Uterus (tissue), 2 donors: ENCODE results near the gene MTURN.

ENCODE experiments used
- POLR2A ChIP-seq, 2 donors: fragments of 450-650 bp; IDR thresholded peaks; one replicate each; pipeline ENCODE4 v1.6.1; 2016; ENCODE audit warnings: antibody characterized with exemption in 2 of 2, mild to moderate bottlenecking in 1 of 2, moderate library complexity in 1 of 2
- TF ChIP-seq, protein P1 (sequence below), 4 experiments: fragments of 200-600 bp in 2 of 4; fragments of 450-650 bp in 2 of 4; sonication (generic) in 2 of 4; IDR thresholded peaks; one replicate each; pipeline ENCODE4 v1.5.1; 2016 to 2019; ENCODE audit warnings: antibody characterized with exemption in 4 of 4, mild to moderate bottlenecking in 2 of 4, moderate library complexity in 1 of 4

DNA sequence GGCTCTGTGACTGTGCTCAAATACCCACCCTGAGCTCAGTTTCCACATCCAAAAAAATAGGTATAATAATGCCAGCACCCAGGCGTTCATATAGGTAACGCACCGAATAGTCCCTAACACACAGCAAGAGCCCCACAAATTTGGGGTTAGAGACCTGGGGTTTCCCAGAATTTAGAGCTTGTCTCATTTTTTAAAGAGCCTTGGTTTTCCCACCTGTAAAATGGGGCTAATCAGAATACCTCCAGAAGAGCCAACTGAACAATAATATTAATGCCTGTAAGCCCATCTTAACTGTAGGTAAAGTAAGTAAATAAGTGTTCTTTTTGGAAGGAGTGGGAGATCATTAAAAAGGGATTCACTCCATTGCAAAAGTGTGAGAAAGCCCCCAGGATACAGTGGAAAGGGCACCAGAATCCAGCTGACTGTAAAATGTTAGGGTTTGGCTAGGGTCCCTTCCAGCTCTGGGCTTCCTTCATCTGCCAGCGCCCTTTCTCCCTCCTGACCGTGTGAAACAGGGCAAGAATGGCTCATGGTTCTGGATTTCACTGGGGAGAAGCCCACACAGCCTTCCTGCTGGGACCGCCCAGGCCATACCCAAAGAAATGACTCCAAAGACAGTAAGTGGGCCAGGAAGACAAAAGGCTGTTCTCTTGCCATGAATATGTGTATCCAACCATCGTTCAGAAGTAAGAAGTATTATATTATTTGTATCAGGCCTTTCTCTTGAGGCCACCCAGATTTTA lies 2.1 kb downstream of the MTURN start:
- TF ChIP-seq, protein P1, sequence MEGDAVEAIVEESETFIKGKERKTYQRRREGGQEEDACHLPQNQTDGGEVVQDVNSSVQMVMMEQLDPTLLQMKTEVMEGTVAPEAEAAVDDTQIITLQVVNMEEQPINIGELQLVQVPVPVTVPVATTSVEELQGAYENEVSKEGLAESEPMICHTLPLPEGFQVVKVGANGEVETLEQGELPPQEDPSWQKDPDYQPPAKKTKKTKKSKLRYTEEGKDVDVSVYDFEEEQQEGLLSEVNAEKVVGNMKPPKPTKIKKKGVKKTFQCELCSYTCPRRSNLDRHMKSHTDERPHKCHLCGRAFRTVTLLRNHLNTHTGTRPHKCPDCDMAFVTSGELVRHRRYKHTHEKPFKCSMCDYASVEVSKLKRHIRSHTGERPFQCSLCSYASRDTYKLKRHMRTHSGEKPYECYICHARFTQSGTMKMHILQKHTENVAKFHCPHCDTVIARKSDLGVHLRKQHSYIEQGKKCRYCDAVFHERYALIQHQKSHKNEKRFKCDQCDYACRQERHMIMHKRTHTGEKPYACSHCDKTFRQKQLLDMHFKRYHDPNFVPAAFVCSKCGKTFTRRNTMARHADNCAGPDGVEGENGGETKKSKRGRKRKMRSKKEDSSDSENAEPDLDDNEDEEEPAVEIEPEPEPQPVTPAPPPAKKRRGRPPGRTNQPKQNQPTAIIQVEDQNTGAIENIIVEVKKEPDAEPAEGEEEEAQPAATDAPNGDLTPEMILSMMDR (IDR thresholded peaks at IDR 0.05) = no peak
- TF ChIP-seq POLR2A (IDR thresholded peaks at IDR 0.05) = no peak
